ENCODE measurements around the gene ZNF618.

Gene ZNF618

DNA sequence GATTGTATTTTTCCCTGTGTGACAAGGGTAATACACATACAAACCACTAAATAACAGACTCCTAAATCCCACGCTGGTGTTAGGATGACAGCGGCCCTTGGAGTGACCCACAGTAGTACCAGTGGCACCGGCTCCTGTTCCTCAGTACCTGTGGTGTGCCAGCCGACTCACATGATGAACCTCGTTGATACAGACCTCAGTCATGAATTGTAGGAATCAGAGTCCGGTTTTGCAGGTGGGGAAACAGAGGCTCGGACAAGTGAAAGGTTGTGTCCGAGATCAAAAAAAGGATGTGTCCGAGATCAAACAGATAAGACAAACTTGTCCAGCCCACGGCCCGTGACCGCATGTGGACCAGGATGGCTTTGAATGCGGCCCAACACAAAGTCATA is 124.0 kb downstream of the ZNF618 start:
- DNase-seq (ENCODE audit: insufficient read length, low spot score) (no peak), FAIRE-seq (no peak)
- TF ChIP-seq, protein P1, sequence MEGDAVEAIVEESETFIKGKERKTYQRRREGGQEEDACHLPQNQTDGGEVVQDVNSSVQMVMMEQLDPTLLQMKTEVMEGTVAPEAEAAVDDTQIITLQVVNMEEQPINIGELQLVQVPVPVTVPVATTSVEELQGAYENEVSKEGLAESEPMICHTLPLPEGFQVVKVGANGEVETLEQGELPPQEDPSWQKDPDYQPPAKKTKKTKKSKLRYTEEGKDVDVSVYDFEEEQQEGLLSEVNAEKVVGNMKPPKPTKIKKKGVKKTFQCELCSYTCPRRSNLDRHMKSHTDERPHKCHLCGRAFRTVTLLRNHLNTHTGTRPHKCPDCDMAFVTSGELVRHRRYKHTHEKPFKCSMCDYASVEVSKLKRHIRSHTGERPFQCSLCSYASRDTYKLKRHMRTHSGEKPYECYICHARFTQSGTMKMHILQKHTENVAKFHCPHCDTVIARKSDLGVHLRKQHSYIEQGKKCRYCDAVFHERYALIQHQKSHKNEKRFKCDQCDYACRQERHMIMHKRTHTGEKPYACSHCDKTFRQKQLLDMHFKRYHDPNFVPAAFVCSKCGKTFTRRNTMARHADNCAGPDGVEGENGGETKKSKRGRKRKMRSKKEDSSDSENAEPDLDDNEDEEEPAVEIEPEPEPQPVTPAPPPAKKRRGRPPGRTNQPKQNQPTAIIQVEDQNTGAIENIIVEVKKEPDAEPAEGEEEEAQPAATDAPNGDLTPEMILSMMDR (IDR thresholded peaks at IDR 0.05; ENCODE audit: insufficient read depth, missing control alignments) = no peak

DNA sequence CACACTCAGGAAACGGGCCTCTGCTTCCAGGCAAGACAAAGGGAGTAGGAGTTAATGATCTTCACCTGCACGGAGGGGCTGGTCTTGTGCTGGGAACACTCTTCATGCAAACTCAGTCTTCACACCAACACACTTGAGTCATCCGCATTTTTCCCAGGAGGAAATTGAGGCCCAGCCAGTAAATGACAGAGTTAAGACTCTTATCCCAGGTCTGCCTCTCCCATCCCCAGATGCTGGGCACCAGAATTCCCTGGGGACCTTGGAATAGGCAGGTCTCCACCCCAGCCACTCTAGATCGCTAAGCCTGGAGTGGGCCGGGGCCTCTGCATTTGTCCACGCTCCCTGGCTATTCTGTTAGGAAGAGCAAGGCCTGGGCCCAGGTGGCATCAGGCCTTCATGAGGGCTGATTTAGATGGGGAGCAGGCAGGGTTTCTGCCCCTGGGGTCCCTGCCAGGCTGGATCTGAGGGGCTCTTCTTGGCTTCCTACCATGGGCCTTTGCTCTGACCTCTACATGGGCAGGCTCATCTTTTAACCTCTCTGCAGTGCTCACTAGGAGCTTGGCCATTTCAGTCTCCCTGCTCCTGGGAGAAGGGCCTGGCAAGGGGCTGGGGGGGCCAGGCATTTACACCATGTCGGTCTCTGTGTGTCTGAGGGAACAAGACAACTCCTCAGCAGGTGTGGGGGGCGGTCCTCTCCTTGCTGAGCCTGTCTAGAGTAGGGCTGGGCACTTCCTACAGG is 124.7 kb downstream of the ZNF618 start:
- DNase-seq (ENCODE audit: insufficient read length, low spot score) (no peak), FAIRE-seq (no peak)
- TF ChIP-seq, protein P1 (IDR thresholded peaks at IDR 0.05; ENCODE audit: insufficient read depth, missing control alignments) = no peak

DNA sequence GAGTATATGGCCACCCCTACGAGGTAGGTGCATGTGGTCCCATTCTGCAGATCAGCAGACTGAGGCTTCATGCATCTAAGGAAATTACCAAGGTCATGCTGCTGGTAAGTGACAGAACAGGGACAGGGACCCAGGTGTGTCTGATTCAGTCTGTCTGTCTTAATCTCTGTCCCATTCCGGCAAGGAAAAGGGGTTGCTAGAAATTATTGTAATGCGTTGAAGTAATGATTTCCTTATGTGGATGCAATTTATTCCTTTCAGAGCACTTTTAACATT is 125.2 kb downstream of the ZNF618 start:
- no peak for DNase-seq (ENCODE audit: insufficient read length, low spot score)
- FAIRE-seq = no peak
- TF ChIP-seq, protein P1 (IDR thresholded peaks at IDR 0.05; ENCODE audit: insufficient read depth, missing control alignments) = no peak

DNA sequence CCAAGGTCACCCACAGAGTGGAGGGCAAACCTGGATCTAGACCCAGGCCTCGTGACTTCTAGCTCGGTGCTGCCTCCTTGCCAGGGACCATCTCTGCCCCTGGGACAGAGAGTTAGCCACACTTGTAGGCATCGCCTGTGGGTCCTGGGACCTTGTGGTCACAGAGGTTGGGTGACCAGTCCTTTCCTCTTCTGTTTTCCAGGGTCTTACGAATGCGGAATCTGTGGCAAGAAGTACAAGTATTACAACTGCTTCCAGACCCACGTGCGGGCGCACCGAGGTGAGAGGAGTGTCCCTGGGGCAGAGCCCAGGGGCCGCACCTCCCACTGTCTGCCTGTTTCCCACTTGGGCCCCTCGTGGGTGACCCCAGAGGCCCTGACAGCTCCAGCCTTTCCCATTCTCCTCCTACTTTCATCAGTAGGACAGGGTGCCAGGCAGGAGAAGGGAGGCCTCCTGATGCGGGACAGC is 125.7 kb downstream of the ZNF618 start:
- DNase-seq (ENCODE audit: insufficient read length, low spot score) (no peak), FAIRE-seq (no peak)
- TF ChIP-seq, protein P1 (IDR thresholded peaks at IDR 0.05; ENCODE audit: insufficient read depth, missing control alignments) = no peak

DNA sequence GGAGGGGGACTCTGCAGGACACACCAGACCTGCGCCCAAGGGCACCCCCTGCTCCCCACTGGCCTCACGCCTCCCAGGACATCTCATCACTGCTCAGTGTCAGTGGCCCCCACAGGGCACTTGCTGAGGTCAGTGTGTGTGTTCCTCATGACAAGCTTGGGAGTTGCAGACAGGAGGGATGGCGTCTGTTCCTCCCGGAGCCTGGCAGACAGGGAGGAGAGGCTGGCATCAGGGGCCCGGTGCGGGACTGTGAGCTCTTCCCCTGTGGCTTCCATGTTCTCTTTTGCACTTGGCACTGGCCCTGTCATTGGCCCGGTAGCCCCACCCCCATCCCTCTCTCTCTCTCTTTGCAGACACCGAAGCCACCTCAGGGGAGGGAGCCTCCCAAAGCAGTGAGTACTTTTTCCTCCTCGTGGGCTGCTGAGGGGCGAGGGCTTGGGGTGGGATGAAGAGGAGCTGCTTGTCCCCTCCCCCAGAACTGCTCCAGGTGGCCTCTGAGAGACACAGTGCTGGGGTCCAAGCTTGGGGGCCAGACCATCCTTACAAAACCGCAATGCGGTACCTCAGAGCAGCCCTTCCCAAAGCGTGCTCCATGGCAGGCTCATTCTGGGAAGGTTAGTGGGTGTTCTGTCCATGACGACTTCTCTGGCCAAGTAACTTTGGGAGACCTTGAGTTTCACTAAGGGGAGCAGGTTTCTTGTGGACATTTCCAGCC is 126.3 kb downstream of the ZNF618 start:
- FAIRE-seq = no peak
- TF ChIP-seq, protein P1 (IDR thresholded peaks at IDR 0.05; ENCODE audit: insufficient read depth, missing control alignments) = no peak

DNA sequence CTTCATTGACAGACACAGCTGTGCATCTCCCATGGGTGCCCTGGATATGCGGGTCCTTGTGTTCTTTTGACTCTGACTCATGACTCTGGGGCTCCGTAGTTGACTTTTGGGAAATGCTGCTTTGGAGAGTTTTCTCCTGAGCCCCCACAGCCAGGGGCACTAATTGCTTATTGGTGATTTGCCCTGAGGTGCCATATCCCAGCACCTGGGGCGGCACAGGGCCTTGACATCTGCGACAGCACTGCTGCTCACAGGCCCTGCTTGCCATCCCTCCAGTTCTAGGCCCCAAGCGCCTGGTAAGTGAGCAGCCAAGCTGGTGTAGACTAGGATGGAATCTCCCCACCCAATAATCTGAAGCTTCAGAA is 126.9 kb downstream of the ZNF618 start:
- DNase-seq (ENCODE audit: insufficient read length, low spot score) = no peak
- TF ChIP-seq, protein P1 (IDR thresholded peaks at IDR 0.05; ENCODE audit: insufficient read depth, missing control alignments) = no peak
- FAIRE-seq = no peak

More for the DNA sequence above, 126.3 kb downstream of the ZNF618 start:
- DNase-seq (ENCODE audit: insufficient read length, low spot score) = no peak

DNA sequence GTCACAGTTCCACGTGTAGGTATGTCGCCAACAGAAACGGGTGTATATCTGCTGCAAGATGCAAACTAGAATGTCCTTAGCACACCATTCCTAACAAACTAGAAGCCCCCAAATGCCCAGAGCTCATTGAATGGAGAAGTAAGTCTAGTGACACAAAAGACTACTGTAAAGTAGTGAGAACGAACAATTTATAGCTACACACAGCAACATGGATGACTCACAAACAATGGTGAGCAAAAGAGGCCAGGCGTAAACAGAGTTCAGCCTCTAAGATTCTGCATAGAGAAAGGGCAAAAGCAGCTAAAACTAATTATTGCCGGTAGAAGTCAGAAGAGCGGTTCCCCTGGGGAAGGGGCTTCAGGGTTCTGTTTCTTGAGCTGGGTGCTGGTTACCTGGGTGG is 127.2 kb downstream of the ZNF618 start:
- TF ChIP-seq, protein P1 (IDR thresholded peaks at IDR 0.05; ENCODE audit: insufficient read depth, missing control alignments) = no peak
- FAIRE-seq = no peak

More for the DNA sequence above, 127.2 kb downstream of the ZNF618 start:
- no peak for DNase-seq (ENCODE audit: insufficient read length, low spot score)
